ENCODE results near the gene ZNF343. TPM values are rescaled to one million over a fixed set of nuclear protein-coding genes. Genes with fewer than 3 reads are reported as not detected.

The ZNF343 gene
- total RNA-seq, 1 experiment from 2014 or later: 13.4 TPM

GRCh38 chr20:2515203-2515602, 6.5 kb upstream of the ZNF343 start:
- TF ChIP-seq REST (IDR thresholded peaks at IDR 0.05; ENCODE audit: insufficient read depth in 1 of 2, low read depth in 2 of 2, low read length in 1 of 2): no peak
- no peak for TF ChIP-seq TCF7L2 (IDR thresholded peaks at IDR 0.05; ENCODE audit: low read depth, low read length)
- no peak for TF ChIP-seq SIN3A (IDR thresholded peaks at IDR 0.05; ENCODE audit: borderline replicate concordance, insufficient read depth, low read depth, low read length)
- TF ChIP-seq, protein P1, sequence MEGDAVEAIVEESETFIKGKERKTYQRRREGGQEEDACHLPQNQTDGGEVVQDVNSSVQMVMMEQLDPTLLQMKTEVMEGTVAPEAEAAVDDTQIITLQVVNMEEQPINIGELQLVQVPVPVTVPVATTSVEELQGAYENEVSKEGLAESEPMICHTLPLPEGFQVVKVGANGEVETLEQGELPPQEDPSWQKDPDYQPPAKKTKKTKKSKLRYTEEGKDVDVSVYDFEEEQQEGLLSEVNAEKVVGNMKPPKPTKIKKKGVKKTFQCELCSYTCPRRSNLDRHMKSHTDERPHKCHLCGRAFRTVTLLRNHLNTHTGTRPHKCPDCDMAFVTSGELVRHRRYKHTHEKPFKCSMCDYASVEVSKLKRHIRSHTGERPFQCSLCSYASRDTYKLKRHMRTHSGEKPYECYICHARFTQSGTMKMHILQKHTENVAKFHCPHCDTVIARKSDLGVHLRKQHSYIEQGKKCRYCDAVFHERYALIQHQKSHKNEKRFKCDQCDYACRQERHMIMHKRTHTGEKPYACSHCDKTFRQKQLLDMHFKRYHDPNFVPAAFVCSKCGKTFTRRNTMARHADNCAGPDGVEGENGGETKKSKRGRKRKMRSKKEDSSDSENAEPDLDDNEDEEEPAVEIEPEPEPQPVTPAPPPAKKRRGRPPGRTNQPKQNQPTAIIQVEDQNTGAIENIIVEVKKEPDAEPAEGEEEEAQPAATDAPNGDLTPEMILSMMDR (IDR thresholded peaks at IDR 0.05): no peak
- no peak for TF ChIP-seq POLR2AphosphoS5 (IDR thresholded peaks at IDR 0.05; ENCODE audit: low read depth, low read length)
- DNase-seq (ENCODE audit: low read depth, low spot score): no peak
- CTCF ChIA-PET: interaction anchor here (0.5 to 1.6 kb wide), 2 partner anchors 8 to 9 kb away, joined by 4 read pairs; no protein-coding TSS in a partner anchor

DNA sequence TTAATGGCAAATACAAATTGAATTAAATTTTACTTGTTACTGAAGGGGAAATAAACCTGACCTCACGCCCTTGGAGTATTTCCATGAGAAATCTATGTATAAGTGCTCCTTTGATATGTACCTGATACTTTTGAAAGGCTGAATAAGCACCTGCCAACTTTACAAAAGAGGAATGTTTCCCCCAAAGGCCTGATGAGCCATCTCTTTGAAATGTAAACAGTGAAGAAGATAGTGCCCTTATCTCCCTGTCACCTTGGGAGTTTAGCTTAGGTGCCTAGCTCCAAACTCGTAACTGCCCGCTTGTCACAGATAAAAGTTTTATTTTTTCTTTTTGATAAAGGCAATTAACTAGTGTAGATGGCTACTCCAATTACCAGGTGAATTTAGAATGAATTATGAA, 1.1 kb upstream of the ZNF343 start:
- ChIA-PET POLR2A (no interaction called here), CTCF (interaction anchor here (1.5 kb wide), 1 partner anchor 12 kb away, joined by 4 read pairs; no protein-coding TSS in a partner anchor)
- peaks cover 7% of the 10 kb centered on the region for H3K4me1 ChIP-seq (ENCODE audit: control insufficient read depth, insufficient read depth, low read length)
- peak overlapping the region in 1 of 2 experiments; percentile 73; a peak in 2 of 4 replicates for H3K4me3 ChIP-seq (ENCODE audit: low read depth in 2 of 2, low read length in 2 of 2)
- no peak for DNase-seq (ENCODE audit: low read depth, low spot score)
- H3K27ac ChIP-seq (ENCODE audit: low read length): no peak overlapping the region
- no TSS peak for BruUV-seq (replicated peaks)
- TF ChIP-seq, protein P1 (IDR thresholded peaks at IDR 0.05): no peak
- TF ChIP-seq SIN3A (IDR thresholded peaks at IDR 0.05; ENCODE audit: borderline replicate concordance, insufficient read depth, low read depth, low read length): no peak
- no peak for TF ChIP-seq REST (IDR thresholded peaks at IDR 0.05; ENCODE audit: insufficient read depth in 1 of 2, low read depth in 2 of 2, low read length in 1 of 2)
- TF ChIP-seq TCF7L2 (IDR thresholded peaks at IDR 0.05; ENCODE audit: low read depth, low read length): no peak
- no peak for ATAC-seq
- intact Hi-C loops (cut with micrococcal nuclease; ENCODE audit: unreplicated experiment): no loop called here
- in situ Hi-C loops (cut with HindIII; ENCODE audit: low pct_unique_long_range_greater_than_20kb, low sequenced_read_pairs): no loop called here
- peaks cover 4% of the 10 kb centered on the region; the same call in 1 of the 2 replicates for H3K36me3 ChIP-seq (ENCODE audit: control insufficient read depth, insufficient read depth, low read length)
- no peaks in the 10 kb centered on the region; the same call in 1 of the 2 replicates for H3K27me3 ChIP-seq (ENCODE audit: control insufficient read depth, insufficient read depth, low read length)
- no peaks in the 10 kb centered on the region for H3K9me3 ChIP-seq (ENCODE audit: control insufficient read depth, insufficient read depth, low read depth, low read length)

More at GRCh38 chr20:2515203-2515602, 6.5 kb upstream of the ZNF343 start:
- no peaks in the 10 kb centered on the region for H3K4me1 ChIP-seq (ENCODE audit: control insufficient read depth, insufficient read depth, low read length)
- H3K27ac ChIP-seq (ENCODE audit: low read length): no peak overlapping the region
- BruUV-seq (replicated peaks): no TSS peak
- no peaks in the 10 kb centered on the region for H3K9me3 ChIP-seq (ENCODE audit: control insufficient read depth, insufficient read depth, low read depth, low read length)
- H3K36me3 ChIP-seq (ENCODE audit: control insufficient read depth, insufficient read depth, low read length): no peaks in the 10 kb centered on the region
- intact Hi-C loops (cut with micrococcal nuclease; ENCODE audit: unreplicated experiment) (no loop called here), in situ Hi-C loops (cut with HindIII; ENCODE audit: low pct_unique_long_range_greater_than_20kb, low sequenced_read_pairs) (no loop called here)
- no peak overlapping the region for H3K4me3 ChIP-seq (ENCODE audit: low read depth in 2 of 2, low read length in 2 of 2)
- POLR2A ChIA-PET: no interaction called here
- no peak for ATAC-seq
- H3K27me3 ChIP-seq (ENCODE audit: control insufficient read depth, insufficient read depth, low read length): no peaks in the 10 kb centered on the region; the same call in 1 of the 2 replicates
